ENCODE measurements around the gene FAM177A1. TPM values are rescaled to one million over a fixed set of nuclear protein-coding genes. Genes with fewer than 3 reads are reported as not detected.
"Not testable (repeated sequence)": the region's sequence is repeated elsewhere in the genome, so short reads cannot be mapped to it uniquely, and the experiment has no call there.

FAM177A1 gene
- total RNA-seq, 1 donor from 2014 or later: 46.2 TPM

DNA sequence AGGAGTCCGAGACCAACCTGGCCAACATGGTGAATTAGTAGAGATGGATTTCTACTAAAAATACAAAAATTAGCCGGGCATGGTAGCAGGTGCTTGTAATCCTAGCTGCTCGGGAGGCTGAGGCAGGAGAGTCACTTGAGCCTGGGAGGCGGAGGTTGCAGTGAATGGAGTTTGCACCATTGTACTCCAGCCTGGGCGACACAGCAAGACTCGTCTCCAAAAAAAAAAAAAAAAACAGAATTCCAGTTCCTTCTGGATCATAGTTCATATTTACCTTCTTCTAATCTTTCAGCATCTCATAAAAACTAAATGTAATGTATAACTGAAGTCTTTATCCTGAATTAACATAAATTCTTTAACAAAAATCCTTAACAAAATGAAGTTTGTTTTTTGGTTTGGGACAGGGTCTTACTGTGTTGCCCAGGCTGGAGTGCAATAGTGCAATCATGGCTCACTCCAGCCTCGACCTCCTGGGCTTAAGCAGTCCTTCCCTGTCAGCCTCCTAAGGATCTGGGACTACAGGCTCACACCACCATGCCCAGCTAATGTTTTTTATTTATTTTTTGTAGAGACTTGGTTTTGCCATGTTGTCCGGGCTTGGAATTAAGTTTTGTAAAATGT, 37.6 kb downstream of the FAM177A1 start:
- no peaks in the 10 kb centered on the region for H3K4me1 Mint-ChIP-seq (ENCODE audit: low read depth)
- peaks cover 22% of the 10 kb centered on the region for H3K36me3 Mint-ChIP-seq (ENCODE audit: insufficient read depth)
- TF ChIP-seq, protein P1, sequence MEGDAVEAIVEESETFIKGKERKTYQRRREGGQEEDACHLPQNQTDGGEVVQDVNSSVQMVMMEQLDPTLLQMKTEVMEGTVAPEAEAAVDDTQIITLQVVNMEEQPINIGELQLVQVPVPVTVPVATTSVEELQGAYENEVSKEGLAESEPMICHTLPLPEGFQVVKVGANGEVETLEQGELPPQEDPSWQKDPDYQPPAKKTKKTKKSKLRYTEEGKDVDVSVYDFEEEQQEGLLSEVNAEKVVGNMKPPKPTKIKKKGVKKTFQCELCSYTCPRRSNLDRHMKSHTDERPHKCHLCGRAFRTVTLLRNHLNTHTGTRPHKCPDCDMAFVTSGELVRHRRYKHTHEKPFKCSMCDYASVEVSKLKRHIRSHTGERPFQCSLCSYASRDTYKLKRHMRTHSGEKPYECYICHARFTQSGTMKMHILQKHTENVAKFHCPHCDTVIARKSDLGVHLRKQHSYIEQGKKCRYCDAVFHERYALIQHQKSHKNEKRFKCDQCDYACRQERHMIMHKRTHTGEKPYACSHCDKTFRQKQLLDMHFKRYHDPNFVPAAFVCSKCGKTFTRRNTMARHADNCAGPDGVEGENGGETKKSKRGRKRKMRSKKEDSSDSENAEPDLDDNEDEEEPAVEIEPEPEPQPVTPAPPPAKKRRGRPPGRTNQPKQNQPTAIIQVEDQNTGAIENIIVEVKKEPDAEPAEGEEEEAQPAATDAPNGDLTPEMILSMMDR (IDR thresholded peaks at IDR 0.05; ENCODE audit: unreplicated experiment): no peak
- no peak overlapping the region for H3K27ac Mint-ChIP-seq
- H3K27me3 Mint-ChIP-seq: no peaks in the 10 kb centered on the region
- DNase-seq (ENCODE audit: low spot score, unreplicated experiment): no peak
- H3K9me3 Mint-ChIP-seq (ENCODE audit: low read depth): no peaks in the 10 kb centered on the region
- no peak overlapping the region for H3K4me3 Mint-ChIP-seq (ENCODE audit: low read depth)

DNA sequence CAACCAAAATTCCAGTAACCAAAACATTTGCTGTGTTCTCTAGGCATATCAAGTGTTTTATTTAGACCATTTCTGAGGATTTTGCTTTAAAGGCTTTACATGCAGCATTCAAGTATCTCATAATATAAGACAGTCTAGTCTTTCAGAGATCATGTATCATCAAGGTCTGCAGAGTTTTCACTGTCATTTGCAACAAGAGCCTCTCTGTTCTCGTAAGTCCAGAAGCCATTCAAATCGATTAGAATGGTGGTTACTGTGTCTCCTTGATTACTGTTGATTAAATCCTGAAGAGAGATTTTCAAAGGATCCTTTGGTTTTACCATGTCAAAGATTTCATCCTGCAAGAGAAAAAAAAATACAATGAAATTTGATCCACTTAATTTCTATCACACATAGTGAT, 39.4 kb downstream of the FAM177A1 start:
- Mint-ChIP-seq H3K4me1 (ENCODE audit: low read depth) (no peaks in the 10 kb centered on the region), H3K4me3 (ENCODE audit: low read depth) (no peak overlapping the region), H3K27me3 (no peaks in the 10 kb centered on the region), H3K36me3 (ENCODE audit: insufficient read depth) (peaks cover 22% of the 10 kb centered on the region), H3K27ac (no peak overlapping the region), H3K9me3 (ENCODE audit: low read depth) (no peaks in the 10 kb centered on the region)
- no peak for DNase-seq (ENCODE audit: low spot score, unreplicated experiment)
- TF ChIP-seq, protein P1 (IDR thresholded peaks at IDR 0.05; ENCODE audit: unreplicated experiment): no peak

DNA sequence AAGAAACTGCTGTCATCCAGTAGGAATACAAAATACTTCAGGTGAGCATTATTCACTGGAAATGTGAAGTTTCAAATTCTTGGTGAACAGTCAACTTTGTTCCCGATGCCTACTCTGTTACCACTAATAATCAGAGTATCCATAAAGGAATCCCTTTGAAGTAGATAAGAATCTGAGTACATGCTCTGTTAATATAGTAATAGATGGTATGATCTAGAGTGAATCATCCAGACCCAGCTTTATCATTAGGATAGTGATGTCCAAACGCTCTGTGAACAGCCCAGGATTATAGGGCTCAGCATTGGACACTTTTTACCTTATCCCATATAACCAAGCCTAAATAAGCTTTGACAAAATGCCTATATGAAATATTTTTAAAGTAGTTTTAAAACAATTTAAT, 42.4 kb downstream of the FAM177A1 start:
- TF ChIP-seq, protein P1 (IDR thresholded peaks at IDR 0.05; ENCODE audit: unreplicated experiment): no peak
- Mint-ChIP-seq H3K27ac (no peak overlapping the region), H3K27me3 (no peaks in the 10 kb centered on the region)

DNA sequence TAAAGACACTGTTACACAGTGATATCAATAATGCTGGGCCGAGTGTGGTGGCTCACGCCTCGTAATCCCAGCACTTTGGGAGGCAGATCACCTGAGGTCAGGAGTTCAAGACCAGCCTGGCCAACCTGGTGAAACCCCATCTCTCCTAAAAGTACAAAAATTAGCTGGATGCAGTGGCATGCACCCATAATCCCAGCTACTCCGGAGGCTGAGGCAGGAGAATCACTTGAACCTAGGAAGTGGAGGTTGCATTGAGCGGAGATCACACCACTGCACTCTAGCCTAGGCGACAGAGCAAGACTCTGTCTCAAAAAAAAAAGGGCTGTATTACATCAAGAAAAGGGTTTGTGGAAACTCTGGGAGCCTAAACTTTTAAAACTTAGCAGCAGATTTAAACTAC, 48.6 kb downstream of the FAM177A1 start:
- not testable (repeated sequence) for H3K27me3 Mint-ChIP-seq; H3K4me3 Mint-ChIP-seq (ENCODE audit: low read depth); DNase-seq (ENCODE audit: low spot score, unreplicated experiment); H3K27ac Mint-ChIP-seq; H3K9me3 Mint-ChIP-seq (ENCODE audit: low read depth); H3K4me1 Mint-ChIP-seq (ENCODE audit: low read depth)
- peaks cover 29% of the 10 kb centered on the region for H3K36me3 Mint-ChIP-seq (ENCODE audit: insufficient read depth)

More for the DNA sequence above, 42.4 kb downstream of the FAM177A1 start:
- H3K4me1 Mint-ChIP-seq (ENCODE audit: low read depth): no peaks in the 10 kb centered on the region
- no peaks in the 10 kb centered on the region for H3K9me3 Mint-ChIP-seq (ENCODE audit: low read depth)
- H3K4me3 Mint-ChIP-seq (ENCODE audit: low read depth): no peak overlapping the region
- DNase-seq (ENCODE audit: low spot score, unreplicated experiment): no peak
- H3K36me3 Mint-ChIP-seq (ENCODE audit: insufficient read depth): peaks cover 31% of the 10 kb centered on the region

DNA sequence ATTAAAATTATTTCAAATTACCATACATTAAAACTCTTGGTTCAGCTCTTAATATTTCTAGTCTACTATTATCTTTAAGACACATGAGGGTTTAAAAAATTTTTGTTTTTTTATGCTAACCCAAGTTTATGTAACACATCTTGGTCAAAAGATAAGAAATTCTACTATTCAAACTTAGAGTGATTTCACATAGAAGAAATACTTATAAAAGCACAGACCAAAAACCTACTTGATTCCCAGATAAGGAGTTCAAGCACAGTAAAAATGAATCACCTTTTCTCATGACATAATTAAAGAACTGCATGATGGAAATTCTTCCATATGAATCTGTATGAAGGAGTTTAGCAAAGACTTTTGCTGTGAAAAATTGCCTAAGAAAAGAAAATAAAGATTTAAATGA, 61.8 kb downstream of the FAM177A1 start:
- DNase-seq (ENCODE audit: low spot score, unreplicated experiment): no peak
- peaks cover 39% of the 10 kb centered on the region for H3K36me3 Mint-ChIP-seq (ENCODE audit: insufficient read depth)
- H3K4me1 Mint-ChIP-seq (ENCODE audit: low read depth): peaks cover under 1% of the 10 kb centered on the region
- TF ChIP-seq, protein P1 (IDR thresholded peaks at IDR 0.05; ENCODE audit: unreplicated experiment): no peak
- H3K27me3 Mint-ChIP-seq: no peaks in the 10 kb centered on the region
- peaks cover 8% of the 10 kb centered on the region for H3K9me3 Mint-ChIP-seq (ENCODE audit: low read depth)
- no peak overlapping the region for H3K27ac Mint-ChIP-seq
- no peak overlapping the region for H3K4me3 Mint-ChIP-seq (ENCODE audit: low read depth)

DNA sequence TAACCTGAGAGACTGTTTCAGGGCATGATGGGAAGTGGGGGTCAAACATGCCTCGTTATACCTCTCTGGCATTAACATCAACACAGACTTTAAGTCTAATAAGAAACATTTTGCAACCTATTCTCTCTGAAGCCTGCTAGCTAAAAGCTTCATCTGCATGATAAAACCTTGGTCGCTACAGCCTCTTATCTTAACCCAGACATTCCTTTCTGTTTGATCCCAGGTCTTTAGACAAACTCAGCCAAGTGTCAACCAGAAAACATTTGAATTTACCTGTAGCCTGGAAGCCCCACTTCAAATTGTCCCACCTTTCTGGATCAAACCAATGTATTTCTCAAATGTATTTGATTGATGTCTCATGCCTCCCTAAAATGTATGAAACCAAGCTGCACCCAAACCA, 66.6 kb downstream of the FAM177A1 start:
- no peak for DNase-seq (ENCODE audit: low spot score, unreplicated experiment)
- TF ChIP-seq, protein P1 (IDR thresholded peaks at IDR 0.05; ENCODE audit: unreplicated experiment): no peak
- peaks cover 13% of the 10 kb centered on the region for H3K4me1 Mint-ChIP-seq (ENCODE audit: low read depth)
- H3K27ac Mint-ChIP-seq: no peak overlapping the region
- peaks cover 8% of the 10 kb centered on the region for H3K9me3 Mint-ChIP-seq (ENCODE audit: low read depth)
- H3K27me3 Mint-ChIP-seq: no peaks in the 10 kb centered on the region
- H3K36me3 Mint-ChIP-seq (ENCODE audit: insufficient read depth): peaks cover 45% of the 10 kb centered on the region
- H3K4me3 Mint-ChIP-seq (ENCODE audit: low read depth): no peak overlapping the region
